ENCODE data around the gene RUFY2.

Gene RUFY2, protein sequence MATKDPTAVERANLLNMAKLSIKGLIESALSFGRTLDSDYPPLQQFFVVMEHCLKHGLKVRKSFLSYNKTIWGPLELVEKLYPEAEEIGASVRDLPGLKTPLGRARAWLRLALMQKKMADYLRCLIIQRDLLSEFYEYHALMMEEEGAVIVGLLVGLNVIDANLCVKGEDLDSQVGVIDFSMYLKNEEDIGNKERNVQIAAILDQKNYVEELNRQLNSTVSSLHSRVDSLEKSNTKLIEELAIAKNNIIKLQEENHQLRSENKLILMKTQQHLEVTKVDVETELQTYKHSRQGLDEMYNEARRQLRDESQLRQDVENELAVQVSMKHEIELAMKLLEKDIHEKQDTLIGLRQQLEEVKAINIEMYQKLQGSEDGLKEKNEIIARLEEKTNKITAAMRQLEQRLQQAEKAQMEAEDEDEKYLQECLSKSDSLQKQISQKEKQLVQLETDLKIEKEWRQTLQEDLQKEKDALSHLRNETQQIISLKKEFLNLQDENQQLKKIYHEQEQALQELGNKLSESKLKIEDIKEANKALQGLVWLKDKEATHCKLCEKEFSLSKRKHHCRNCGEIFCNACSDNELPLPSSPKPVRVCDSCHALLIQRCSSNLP

DNA sequence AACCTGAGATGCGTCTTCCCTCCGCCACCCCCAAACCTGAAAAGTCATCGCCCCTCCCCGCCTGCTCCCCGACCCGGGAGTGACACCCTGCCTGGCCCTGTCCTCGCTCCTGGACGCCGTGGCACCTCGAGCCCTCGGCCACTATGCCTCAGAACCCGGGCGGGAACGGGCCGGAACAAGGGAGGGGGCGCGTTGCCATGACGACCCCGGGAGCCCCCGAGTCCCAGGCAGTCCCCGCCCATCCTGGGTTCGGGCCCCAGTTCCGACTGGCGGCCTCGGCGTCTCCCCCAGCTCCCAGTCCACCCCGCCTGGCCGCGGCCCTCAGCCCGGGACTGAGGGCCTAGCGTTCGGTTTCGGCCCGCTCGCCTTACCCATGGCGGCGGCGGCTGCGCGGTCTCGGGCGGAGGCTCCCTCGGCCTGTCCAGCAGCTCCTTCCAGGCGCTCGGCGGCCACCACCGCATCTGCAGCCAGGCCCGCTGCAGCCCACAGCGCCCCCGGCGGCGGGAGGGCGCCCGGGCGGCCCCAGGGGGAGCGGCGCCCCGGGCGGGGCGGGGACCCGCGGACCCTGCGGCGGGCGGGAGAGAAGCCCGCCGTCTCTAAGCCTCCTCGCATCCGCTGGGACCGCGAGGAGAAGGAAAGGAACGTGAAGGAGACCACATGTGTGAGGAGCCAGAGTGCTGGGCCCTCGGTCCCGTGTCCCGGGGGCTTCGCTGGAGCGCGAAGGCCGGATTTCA is at the start of gene RUFY2:
TSS of gene RUFY2 (minus strand) at position 463 of the 734 bp plus-strand sequence. CDS start at position 375, 88 bp downstream.
- TF ChIP-seq ZNF8 (CRISPR knock-in tag; IDR thresholded peaks at IDR 0.05) = no peak
- TF ChIP-seq BACH2 (CRISPR knock-in tag; IDR thresholded peaks at IDR 0.05; ENCODE audit: borderline replicate concordance) = 0 out of 2 replicates have a peak, but pooled peaks have one; percentile 21
- no peak for TF ChIP-seq ESRRG (CRISPR knock-in tag; IDR thresholded peaks at IDR 0.05)
- no peak for TF ChIP-seq ZC3H10 (CRISPR knock-in tag; IDR thresholded peaks at IDR 0.05)
- TF ChIP-seq, protein P1, sequence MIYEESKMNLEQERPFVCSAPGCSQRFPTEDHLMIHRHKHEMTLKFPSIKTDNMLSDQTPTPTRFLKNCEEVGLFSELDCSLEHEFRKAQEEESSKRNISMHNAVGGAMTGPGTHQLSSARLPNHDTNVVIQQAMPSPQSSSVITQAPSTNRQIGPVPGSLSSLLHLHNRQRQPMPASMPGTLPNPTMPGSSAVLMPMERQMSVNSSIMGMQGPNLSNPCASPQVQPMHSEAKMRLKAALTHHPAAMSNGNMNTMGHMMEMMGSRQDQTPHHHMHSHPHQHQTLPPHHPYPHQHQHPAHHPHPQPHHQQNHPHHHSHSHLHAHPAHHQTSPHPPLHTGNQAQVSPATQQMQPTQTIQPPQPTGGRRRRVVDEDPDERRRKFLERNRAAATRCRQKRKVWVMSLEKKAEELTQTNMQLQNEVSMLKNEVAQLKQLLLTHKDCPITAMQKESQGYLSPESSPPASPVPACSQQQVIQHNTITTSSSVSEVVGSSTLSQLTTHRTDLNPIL (CRISPR knock-in tag; IDR thresholded peaks at IDR 0.05; ENCODE audit: low read depth) = no peak
- TF ChIP-seq TOX (CRISPR knock-in tag; IDR thresholded peaks at IDR 0.05; ENCODE audit: borderline replicate concordance) = no peak
- no peak for TF ChIP-seq ZFP30 (CRISPR knock-in tag; IDR thresholded peaks at IDR 0.05)
- TF ChIP-seq ZNF70 (CRISPR knock-in tag; IDR thresholded peaks at IDR 0.05) = no peak
- no peak for TF ChIP-seq TCF4 (CRISPR knock-in tag; IDR thresholded peaks at IDR 0.05; ENCODE audit: borderline replicate concordance)
- TF ChIP-seq CSDC2 (CRISPR knock-in tag; IDR thresholded peaks at IDR 0.05) = no peak
- TF ChIP-seq, protein P2, sequence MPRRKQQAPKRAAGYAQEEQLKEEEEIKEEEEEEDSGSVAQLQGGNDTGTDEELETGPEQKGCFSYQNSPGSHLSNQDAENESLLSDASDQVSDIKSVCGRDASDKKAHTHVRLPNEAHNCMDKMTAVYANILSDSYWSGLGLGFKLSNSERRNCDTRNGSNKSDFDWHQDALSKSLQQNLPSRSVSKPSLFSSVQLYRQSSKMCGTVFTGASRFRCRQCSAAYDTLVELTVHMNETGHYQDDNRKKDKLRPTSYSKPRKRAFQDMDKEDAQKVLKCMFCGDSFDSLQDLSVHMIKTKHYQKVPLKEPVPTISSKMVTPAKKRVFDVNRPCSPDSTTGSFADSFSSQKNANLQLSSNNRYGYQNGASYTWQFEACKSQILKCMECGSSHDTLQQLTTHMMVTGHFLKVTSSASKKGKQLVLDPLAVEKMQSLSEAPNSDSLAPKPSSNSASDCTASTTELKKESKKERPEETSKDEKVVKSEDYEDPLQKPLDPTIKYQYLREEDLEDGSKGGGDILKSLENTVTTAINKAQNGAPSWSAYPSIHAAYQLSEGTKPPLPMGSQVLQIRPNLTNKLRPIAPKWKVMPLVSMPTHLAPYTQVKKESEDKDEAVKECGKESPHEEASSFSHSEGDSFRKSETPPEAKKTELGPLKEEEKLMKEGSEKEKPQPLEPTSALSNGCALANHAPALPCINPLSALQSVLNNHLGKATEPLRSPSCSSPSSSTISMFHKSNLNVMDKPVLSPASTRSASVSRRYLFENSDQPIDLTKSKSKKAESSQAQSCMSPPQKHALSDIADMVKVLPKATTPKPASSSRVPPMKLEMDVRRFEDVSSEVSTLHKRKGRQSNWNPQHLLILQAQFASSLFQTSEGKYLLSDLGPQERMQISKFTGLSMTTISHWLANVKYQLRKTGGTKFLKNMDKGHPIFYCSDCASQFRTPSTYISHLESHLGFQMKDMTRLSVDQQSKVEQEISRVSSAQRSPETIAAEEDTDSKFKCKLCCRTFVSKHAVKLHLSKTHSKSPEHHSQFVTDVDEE (CRISPR knock-in tag; IDR thresholded peaks at IDR 0.05) = no peak
- TF ChIP-seq OSR1 (CRISPR knock-in tag; IDR thresholded peaks at IDR 0.05) = no peak
- no peak for TF ChIP-seq ZNF565 (CRISPR knock-in tag; conservative IDR thresholded peaks at IDR 0.05; ENCODE audit: low read depth)
- TF ChIP-seq, protein P3, sequence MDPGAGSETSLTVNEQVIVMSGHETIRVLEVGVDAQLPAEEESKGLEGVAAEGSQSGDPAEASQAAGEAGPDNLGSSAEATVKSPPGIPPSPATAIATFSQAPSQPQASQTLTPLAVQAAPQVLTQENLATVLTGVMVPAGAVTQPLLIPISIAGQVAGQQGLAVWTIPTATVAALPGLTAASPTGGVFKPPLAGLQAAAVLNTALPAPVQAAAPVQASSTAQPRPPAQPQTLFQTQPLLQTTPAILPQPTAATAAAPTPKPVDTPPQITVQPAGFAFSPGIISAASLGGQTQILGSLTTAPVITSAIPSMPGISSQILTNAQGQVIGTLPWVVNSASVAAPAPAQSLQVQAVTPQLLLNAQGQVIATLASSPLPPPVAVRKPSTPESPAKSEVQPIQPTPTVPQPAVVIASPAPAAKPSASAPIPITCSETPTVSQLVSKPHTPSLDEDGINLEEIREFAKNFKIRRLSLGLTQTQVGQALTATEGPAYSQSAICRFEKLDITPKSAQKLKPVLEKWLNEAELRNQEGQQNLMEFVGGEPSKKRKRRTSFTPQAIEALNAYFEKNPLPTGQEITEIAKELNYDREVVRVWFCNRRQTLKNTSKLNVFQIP (CRISPR knock-in tag; IDR thresholded peaks at IDR 0.05; ENCODE audit: borderline replicate concordance, low read depth) = no peak
- 0 out of 2 replicates have a peak, but pooled peaks have one; percentile 35 for TF ChIP-seq SNAI2 (CRISPR knock-in tag; IDR thresholded peaks at IDR 0.05)
- TF ChIP-seq, protein P4, sequence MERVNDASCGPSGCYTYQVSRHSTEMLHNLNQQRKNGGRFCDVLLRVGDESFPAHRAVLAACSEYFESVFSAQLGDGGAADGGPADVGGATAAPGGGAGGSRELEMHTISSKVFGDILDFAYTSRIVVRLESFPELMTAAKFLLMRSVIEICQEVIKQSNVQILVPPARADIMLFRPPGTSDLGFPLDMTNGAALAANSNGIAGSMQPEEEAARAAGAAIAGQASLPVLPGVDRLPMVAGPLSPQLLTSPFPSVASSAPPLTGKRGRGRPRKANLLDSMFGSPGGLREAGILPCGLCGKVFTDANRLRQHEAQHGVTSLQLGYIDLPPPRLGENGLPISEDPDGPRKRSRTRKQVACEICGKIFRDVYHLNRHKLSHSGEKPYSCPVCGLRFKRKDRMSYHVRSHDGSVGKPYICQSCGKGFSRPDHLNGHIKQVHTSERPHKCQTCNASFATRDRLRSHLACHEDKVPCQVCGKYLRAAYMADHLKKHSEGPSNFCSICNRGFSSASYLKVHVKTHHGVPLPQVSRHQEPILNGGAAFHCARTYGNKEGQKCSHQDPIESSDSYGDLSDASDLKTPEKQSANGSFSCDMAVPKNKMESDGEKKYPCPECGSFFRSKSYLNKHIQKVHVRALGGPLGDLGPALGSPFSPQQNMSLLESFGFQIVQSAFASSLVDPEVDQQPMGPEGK (CRISPR knock-in tag; IDR thresholded peaks at IDR 0.05; ENCODE audit: borderline replicate concordance) = peak; percentile 87
- TF ChIP-seq ARNTL (CRISPR knock-in tag; IDR thresholded peaks at IDR 0.05; ENCODE audit: borderline replicate concordance, low read depth) = no peak
- ATAC-seq = peak; percentile 94

DNA sequence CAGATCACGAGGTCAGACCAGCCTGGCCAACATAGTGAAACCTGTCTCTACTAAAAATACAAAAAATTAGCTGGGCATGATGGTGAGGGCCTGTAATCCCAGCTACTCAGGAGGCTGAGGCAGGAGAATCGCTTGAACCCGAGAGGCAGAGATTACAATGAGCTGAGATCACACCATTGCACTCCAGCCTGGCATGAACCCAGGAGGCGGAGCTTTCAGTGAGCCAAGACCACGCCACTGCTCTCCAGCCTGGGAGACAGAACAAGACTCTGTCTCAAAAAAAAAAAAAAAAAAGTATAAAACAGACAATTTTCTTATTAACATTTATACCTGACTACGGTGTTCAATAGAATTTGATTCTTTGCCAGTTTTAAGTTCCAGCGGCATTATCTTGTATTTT is 42.6 kb upstream of the RUFY2 start:
- ATAC-seq = peak; percentile 47; the same call in 1 of the 3 replicates

DNA sequence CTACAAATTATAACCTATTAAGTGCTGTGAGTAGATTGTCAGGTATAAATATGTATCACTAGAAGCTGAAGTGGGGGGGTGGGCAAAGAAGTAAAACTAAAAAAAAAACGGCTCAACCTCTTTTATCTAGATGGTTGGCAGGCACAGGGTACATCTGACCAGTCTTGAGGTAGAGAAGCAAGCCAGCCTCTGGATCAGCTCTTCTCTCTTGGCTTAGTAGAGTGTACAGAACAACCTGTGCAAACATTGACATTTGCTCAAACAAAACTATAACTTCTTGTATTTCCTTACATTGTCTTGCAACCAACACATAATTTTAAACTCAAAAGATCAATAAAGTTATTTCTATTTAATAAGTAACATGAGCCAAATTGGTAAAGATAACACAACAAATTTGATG is 39.1 kb upstream of the RUFY2 start:
- ATAC-seq = no peak

More for the DNA sequence above, 39.1 kb upstream of the RUFY2 start:
- TF ChIP-seq ZNF70 (CRISPR knock-in tag; IDR thresholded peaks at IDR 0.05) (no peak), RARB (CRISPR knock-in tag; IDR thresholded peaks at IDR 0.05) (no peak)
- TF ChIP-seq, protein P4 (CRISPR knock-in tag; IDR thresholded peaks at IDR 0.05; ENCODE audit: borderline replicate concordance) = no peak

Measured in SK-N-SH treated with all-trans-retinoic acid at 6 μM for 48 hours (cell line).